ENCODE results near the gene FAM98A.

GRCh38 chr2:33636001-33636400, 36.9 kb upstream of the FAM98A start:
- no peak for TF ChIP-seq EP300 (IDR thresholded peaks at IDR 0.05)
- TF ChIP-seq, protein P1, sequence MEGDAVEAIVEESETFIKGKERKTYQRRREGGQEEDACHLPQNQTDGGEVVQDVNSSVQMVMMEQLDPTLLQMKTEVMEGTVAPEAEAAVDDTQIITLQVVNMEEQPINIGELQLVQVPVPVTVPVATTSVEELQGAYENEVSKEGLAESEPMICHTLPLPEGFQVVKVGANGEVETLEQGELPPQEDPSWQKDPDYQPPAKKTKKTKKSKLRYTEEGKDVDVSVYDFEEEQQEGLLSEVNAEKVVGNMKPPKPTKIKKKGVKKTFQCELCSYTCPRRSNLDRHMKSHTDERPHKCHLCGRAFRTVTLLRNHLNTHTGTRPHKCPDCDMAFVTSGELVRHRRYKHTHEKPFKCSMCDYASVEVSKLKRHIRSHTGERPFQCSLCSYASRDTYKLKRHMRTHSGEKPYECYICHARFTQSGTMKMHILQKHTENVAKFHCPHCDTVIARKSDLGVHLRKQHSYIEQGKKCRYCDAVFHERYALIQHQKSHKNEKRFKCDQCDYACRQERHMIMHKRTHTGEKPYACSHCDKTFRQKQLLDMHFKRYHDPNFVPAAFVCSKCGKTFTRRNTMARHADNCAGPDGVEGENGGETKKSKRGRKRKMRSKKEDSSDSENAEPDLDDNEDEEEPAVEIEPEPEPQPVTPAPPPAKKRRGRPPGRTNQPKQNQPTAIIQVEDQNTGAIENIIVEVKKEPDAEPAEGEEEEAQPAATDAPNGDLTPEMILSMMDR (IDR thresholded peaks at IDR 0.05), result no peak
- no peak for TF ChIP-seq POLR2A (IDR thresholded peaks at IDR 0.05)

Measured in sigmoid colon (tissue), 4 donors.